22Rv1 (cell line): ENCODE measurements around the gene ZC3H7B.

Source experiments
- CTCF ChIP-seq: fragments of 450-650 bp; IDR thresholded peaks from 2 replicates; pipeline ENCODE4 v1.5.1; 2017; ENCODE audit warnings: mild to moderate bottlenecking
- ZFX ChIP-seq: fragments of 450-650 bp; IDR thresholded peaks from 2 replicates; pipeline ENCODE4 v1.6.1; 2017; ENCODE audit warnings: antibody characterized with exemption, borderline replicate concordance

GRCh38 chr22:41320416-41321240, 19.3 kb downstream of the ZC3H7B start:
- TF ChIP-seq CTCF: no peak
- no peak for TF ChIP-seq ZFX
